ENCODE data around the gene CYP3A7. TPM values are rescaled to one million over a fixed set of nuclear protein-coding genes. Genes with fewer than 3 reads are reported as not detected.
"Not testable (repeated sequence)": the region's sequence is repeated elsewhere in the genome, so short reads cannot be mapped to it uniquely, and the experiment has no call there.

CYP3A7 gene
- total and polyA plus RNA-seq, 11 donors, result not detected

GRCh38 chr7:99748846-99749579 lies 14.0 kb upstream of the CYP3A7 start:
- peaks cover 0 to 13% (median 0%) of the 10 kb centered on the region in 12 donors for H3K9me3 ChIP-seq
- H3K4me1 ChIP-seq, result peaks cover 0 to 3% (median 0%) of the 10 kb centered on the region in 12 donors
- H3K27me3 ChIP-seq, result no peaks in the 10 kb centered on the region
- 84 to 92% (median 90%) methylated on average over 6 of the region's 6 CpGs for WGBS, 4 donors
- ATAC-seq, result no peak
- H3K36me3 ChIP-seq, result no peaks in the 10 kb centered on the region
- intact Hi-C loops (cut with DNase I), result no loop called here
- no peak for DNase-seq
- TF ChIP-seq, protein P1, sequence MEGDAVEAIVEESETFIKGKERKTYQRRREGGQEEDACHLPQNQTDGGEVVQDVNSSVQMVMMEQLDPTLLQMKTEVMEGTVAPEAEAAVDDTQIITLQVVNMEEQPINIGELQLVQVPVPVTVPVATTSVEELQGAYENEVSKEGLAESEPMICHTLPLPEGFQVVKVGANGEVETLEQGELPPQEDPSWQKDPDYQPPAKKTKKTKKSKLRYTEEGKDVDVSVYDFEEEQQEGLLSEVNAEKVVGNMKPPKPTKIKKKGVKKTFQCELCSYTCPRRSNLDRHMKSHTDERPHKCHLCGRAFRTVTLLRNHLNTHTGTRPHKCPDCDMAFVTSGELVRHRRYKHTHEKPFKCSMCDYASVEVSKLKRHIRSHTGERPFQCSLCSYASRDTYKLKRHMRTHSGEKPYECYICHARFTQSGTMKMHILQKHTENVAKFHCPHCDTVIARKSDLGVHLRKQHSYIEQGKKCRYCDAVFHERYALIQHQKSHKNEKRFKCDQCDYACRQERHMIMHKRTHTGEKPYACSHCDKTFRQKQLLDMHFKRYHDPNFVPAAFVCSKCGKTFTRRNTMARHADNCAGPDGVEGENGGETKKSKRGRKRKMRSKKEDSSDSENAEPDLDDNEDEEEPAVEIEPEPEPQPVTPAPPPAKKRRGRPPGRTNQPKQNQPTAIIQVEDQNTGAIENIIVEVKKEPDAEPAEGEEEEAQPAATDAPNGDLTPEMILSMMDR (IDR thresholded peaks at IDR 0.05), result no peak
- TF ChIP-seq POLR2A (IDR thresholded peaks at IDR 0.05), result no peak
- no peak overlapping the region for H3K4me3 ChIP-seq
- H3K27ac ChIP-seq, result no peak overlapping the region

DNA sequence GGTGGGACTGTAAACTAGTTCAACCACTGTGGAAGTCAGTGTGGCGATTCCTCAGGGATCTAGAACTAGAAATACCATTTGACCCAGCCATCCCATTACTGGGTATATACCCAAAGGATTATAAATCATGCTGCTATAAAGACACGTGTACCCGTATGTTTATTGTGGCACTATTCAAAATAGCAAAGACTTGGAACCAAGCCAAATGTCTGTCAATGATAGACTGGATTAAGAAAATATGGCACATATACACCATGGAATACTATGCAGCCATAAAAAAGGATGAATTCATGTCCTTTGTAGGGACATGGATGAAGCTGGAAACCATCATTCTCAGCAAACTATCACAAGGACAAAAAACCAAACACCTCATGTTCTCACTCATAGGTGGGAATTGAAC lies 11.9 kb upstream of the CYP3A7 start:
- H3K27me3 ChIP-seq; DNase-seq; H3K27ac ChIP-seq; H3K4me3 ChIP-seq; H3K36me3 ChIP-seq; H3K4me1 ChIP-seq; intact Hi-C loops (cut with DNase I); ATAC-seq: not testable (repeated sequence)
- 75 to 95% (median 87%) methylated on average over 2 to 3 of the region's 3 CpGs for WGBS, 4 donors
- H3K9me3 ChIP-seq, result peaks cover 0 to 13% (median 0%) of the 10 kb centered on the region in 12 donors

GRCh38 chr7:99745395-99745794 lies 10.4 kb upstream of the CYP3A7 start:
- intact Hi-C loops (cut with DNase I); H3K36me3 ChIP-seq; H3K4me3 ChIP-seq; ATAC-seq; H3K4me1 ChIP-seq; H3K27me3 ChIP-seq; DNase-seq; H3K27ac ChIP-seq: not testable (repeated sequence)
- H3K9me3 ChIP-seq, result peaks cover 0 to 13% (median 0%) of the 10 kb centered on the region in 12 donors
- 61 to 82% (median 80%) methylated on average over 3 of the region's 3 CpGs for WGBS, 4 donors

GRCh38 chr7:99742737-99743394 lies 7.9 kb upstream of the CYP3A7 start:
- Histone ChIP-seq H3K4me3 (no peak overlapping the region), H3K4me1 (no peaks in the 10 kb centered on the region)
- no peak for ATAC-seq

DNA sequence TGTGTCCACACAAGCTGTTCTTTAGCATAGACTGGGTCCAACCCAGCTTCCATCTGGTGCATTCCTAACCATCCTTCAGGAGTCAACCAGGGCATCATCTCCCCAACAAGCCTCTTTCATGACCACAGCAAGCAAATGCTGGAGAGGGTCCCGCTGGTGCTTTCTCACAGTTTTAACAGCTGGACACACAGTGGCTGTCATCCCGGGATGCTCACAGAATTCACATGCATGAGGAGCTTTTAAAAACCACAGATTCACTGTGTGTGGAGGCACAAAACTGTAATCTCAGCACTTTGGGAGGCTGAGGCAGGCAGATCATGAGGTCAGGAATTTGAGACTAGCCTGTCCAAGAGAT lies 6.4 kb upstream of the CYP3A7 start:
- no peak for ATAC-seq
- H3K27me3 ChIP-seq, result no peaks in the 10 kb centered on the region
- no peak for TF ChIP-seq POLR2A (IDR thresholded peaks at IDR 0.05)
- WGBS, 4 donors, result 81 to 94% (median 85%) methylated on average over 2 of the region's 2 CpGs
- no peak overlapping the region for H3K4me3 ChIP-seq
- H3K27ac ChIP-seq, result no peak overlapping the region
- no peak for DNase-seq
- no peaks in the 10 kb centered on the region for H3K4me1 ChIP-seq
- intact Hi-C loops (cut with DNase I), result no loop called here
- peaks cover 0 to 9% (median 0%) of the 10 kb centered on the region in 9 donors for H3K36me3 ChIP-seq
- H3K9me3 ChIP-seq, result peaks cover 0 to 11% (median 0%) of the 10 kb centered on the region in 12 donors

More at GRCh38 chr7:99742737-99743394, 7.9 kb upstream of the CYP3A7 start:
- DNase-seq, result no peak
- Histone ChIP-seq H3K9me3 (peaks cover 0 to 13% (median 0%) of the 10 kb centered on the region in 12 donors), H3K36me3 (no peaks in the 10 kb centered on the region), H3K27me3 (no peaks in the 10 kb centered on the region), H3K27ac (no peak overlapping the region)
- TF ChIP-seq POLR2A (IDR thresholded peaks at IDR 0.05), result no peak
- TF ChIP-seq, protein P1 (IDR thresholded peaks at IDR 0.05), result no peak
- 61 to 84% (median 74%) methylated on average over 4 of the region's 4 CpGs for WGBS, 4 donors
- intact Hi-C loops (cut with DNase I), result no loop called here
